DMS53 (cell line): ENCODE measurements around the gene S100B.

Experiments used
- DNase-seq: peaks from one replicate; lab custom pipeline; 2025; lab: John Stamatoyannopoulos, UW

S100B gene

GRCh38 chr21:46560568-46561444, 44.1 kb downstream of the S100B start:
- no peak for DNase-seq

GRCh38 chr21:46559291-46559983, 45.4 kb downstream of the S100B start:
- no peak for DNase-seq

GRCh38 chr21:46557919-46558392, 46.9 kb downstream of the S100B start:
- no peak for DNase-seq

DNA sequence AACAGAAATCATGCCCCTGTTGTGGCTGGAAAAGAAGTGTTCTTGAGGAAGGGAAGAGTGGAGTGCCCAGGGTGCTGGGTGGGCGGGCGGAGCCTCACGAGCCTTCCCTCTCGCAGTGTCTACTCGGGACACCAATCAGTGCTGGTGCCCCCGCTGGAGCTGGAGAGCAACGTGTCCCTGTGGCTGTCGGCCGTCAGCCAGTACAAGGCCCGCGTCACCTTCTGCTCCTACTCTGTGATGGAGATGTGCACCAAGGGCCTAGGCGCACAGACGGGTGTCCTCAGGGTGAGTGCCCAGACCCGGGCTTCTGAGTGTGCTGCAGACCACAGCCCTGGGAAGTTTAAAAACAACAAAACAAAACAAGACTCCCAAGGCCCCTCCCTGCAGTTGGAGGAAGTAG, 47.4 kb downstream of the S100B start:
- no peak for DNase-seq

GRCh38 chr21:46556802-46557201, 48.1 kb downstream of the S100B start:
- DNase-seq = no peak

GRCh38 chr21:46555678-46556077, 49.2 kb downstream of the S100B start:
- DNase-seq = no peak

DNA sequence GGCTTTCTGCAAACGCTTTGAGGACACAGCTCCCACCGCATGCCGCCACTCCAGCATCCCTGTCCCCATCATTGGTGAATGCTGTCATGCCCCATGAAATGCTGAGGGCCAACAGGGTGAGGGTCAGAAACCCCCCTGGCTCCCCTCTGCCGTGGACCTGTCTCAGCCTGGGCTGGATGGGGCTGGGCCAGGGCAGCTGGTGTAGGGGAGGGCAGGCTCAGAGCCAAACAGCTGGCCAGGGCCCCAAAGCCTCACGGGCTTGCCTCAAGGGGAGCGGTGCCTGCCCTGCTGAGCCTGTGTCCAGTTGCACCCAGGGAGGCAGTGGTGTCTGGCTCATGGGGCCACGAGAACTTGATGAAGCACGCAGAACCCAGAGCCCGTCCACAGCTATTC, 49.7 kb downstream of the S100B start:
- DNase-seq = no peak

GRCh38 chr21:46554431-46555224, 50.3 kb downstream of the S100B start:
- DNase-seq = no peak

DNA sequence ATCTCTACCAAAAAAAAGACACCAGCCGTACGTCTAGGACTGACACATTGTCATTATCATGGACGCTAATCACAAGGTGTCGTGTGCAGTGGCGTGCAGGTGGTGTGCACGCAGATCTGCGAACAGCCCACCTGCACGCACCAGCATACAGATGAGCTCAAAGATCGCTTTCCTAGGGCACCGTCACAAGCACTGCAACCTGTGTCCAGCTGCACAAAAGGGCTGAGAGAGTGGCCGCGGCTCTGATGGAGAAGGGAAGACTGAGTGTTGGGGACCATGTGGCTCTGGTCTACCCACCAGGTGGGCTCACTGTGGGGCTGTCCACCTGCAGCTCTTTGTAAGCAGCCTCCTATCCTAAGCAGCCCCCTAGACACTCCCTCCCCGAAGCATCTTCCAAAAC, 50.9 kb downstream of the S100B start:
- DNase-seq = no peak

- DNase-seq = no peak
Observed at GRCh38 chr21:46552865-46553379, 52.0 kb downstream of the S100B start.

GRCh38 chr21:46552274-46552673, 52.6 kb downstream of the S100B start:
- no peak for DNase-seq

GRCh38 chr21:46551636-46552241, 53.1 kb downstream of the S100B start:
- no peak for DNase-seq

DNA sequence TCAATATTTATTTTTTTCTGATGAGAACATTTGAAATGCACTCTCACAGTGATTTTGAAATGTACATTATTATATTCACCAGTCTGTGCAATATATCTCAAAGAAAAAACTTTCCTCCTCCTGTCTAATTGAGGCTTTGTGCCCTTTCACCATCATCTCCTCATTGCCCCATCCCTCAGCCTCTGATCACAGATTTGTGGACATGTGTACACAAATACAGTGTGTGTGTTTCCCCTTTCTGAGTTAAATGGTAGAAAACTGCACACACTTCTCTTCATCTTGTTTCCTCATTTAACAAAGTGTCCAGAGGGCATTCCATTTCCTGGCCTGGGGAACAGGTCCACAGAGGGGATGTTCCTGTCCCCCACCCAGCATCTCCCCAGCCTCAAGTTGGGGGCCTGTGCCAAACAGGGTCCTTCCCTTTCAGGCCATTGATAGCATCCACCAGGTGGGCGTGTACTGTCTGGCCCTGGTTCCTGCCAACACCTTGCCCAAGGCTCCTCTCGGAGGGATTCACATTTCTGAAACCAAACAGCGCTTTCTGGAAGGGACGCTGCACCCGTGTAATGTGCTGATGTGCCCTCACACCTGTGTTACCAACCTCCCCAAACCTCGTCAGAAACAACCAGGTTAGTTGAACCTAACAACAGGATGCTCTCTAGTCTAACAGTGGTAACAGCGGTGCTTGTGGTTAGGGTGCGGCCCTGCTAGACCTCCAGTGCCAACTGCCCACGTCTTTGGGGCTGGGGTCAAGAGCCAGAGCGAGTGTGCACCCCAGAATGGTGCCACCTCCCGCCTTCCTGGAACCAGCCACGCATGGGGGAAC, 54.6 kb downstream of the S100B start:
- DNase-seq = no peak

GRCh38 chr21:46549650-46550049, 55.2 kb downstream of the S100B start:
- DNase-seq = no peak
